ENCODE measurements around the gene BRICD5. TPM values are rescaled to one million over a fixed set of nuclear protein-coding genes. Genes with fewer than 3 reads are reported as not detected.

The BRICD5 gene
- total and polyA plus RNA-seq, 4 donors: 2.1 to 13.5 (median 9.3) TPM

DNA sequence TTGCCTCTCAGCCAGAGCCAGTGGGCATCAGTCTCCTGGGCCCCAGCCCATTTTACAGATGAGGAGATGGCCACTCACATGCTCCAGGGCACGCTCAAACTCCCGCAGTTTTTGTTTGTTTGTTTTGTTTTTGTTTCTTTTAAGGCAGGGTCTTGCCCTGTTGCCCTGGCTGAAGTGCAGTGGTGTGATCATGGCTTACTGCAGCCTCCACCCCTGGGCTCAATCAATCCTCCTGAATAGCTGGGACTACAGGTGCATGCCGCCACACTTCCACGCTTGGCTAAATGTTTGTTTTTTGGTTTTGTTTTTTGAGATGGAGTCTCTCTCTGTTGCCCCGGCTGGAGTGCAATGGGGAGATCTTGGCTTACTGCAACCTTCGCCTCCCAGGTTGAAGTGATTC lies 16.3 kb upstream of the BRICD5 start:
- Histone ChIP-seq H3K4me3 (no peak overlapping the region), H3K36me3 (ENCODE audit: control insufficient read depth in 4 of 4, insufficient read depth in 4 of 4, low read length in 4 of 4) (peaks cover 3 to 40% (median 16%) of the 10 kb centered on the region in 4 donors), H3K9me3 (ENCODE audit: control insufficient read depth in 4 of 4, insufficient read depth in 3 of 4, low read length in 3 of 4) (peaks cover 0 to 3% (median 0%) of the 10 kb centered on the region in 4 donors), H3K27ac (ENCODE audit: low read depth in 1 of 2, low read length in 1 of 2) (no peak overlapping the region), H3K9ac (ENCODE audit: insufficient read depth in 1 of 2, low read length in 2 of 2) (no peak overlapping the region), H3K4me1 (ENCODE audit: control insufficient read depth in 5 of 5, insufficient read depth in 5 of 5, low read length in 5 of 5) (peaks cover 0 to 10% (median 6%) of the 10 kb centered on the region in 5 donors), H3K27me3 (ENCODE audit: control insufficient read depth in 3 of 3, insufficient read depth in 3 of 3, low read length in 2 of 3) (no peaks in the 10 kb centered on the region)
- 91 to 95% methylated on average over 6 of the region's 6 CpGs for WGBS, 2 donors
- TF ChIP-seq CTCF (IDR thresholded peaks at IDR 0.05; ENCODE audit: control extremely low read depth, extremely low read depth): no peak
- ATAC-seq (ENCODE audit: insufficient read depth, low FRiP score): no peak
- DNase-seq: no peak

DNA sequence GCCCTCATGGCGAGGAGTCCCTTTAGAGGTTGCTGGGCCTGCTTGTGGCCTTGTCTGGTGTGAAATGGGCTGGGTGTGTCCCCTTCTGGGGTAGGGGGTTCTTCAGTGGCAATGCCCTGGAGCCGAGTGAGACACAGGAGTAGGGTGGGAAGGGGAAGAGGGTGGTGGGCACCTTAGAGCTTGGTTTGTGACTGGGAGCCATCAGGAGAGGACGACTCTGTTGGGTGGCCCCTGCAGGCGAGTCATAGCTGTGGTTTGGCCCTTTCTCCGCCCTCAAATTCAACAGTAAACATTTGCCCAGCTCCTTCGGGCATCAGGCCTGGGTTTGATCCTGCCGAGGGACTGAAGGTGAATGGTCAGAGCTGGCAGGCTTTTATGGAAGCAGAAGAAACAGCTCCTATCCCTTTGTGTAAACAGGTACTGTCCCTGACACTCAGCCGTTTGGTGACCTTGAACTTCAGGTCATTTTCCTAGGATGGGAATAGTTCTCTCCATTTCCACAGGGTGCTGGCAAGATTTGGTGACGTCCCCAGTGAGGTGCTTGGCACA lies 15.7 kb upstream of the BRICD5 start:
- Histone ChIP-seq H3K27me3 (ENCODE audit: control insufficient read depth in 3 of 3, insufficient read depth in 3 of 3, low read length in 2 of 3) (no peaks in the 10 kb centered on the region), H3K9ac (ENCODE audit: insufficient read depth in 1 of 2, low read length in 2 of 2) (no peak overlapping the region), H3K36me3 (ENCODE audit: control insufficient read depth in 4 of 4, insufficient read depth in 4 of 4, low read length in 4 of 4) (peaks cover 3 to 34% (median 14%) of the 10 kb centered on the region in 4 donors), H3K9me3 (ENCODE audit: control insufficient read depth in 4 of 4, insufficient read depth in 3 of 4, low read length in 3 of 4) (no peaks in the 10 kb centered on the region), H3K4me3 (no peak overlapping the region), H3K27ac (ENCODE audit: low read depth in 1 of 2, low read length in 1 of 2) (no peak overlapping the region), H3K4me1 (ENCODE audit: control insufficient read depth in 5 of 5, insufficient read depth in 5 of 5, low read length in 5 of 5) (peaks cover 0 to 10% (median 6%) of the 10 kb centered on the region in 5 donors)
- DNase-seq: no peak
- TF ChIP-seq CTCF (IDR thresholded peaks at IDR 0.05; ENCODE audit: control extremely low read depth, extremely low read depth): no peak
- WGBS, 2 donors: 62 to 73% methylated on average over 9 of the region's 9 CpGs
- ATAC-seq (ENCODE audit: insufficient read depth, low FRiP score): no peak

DNA sequence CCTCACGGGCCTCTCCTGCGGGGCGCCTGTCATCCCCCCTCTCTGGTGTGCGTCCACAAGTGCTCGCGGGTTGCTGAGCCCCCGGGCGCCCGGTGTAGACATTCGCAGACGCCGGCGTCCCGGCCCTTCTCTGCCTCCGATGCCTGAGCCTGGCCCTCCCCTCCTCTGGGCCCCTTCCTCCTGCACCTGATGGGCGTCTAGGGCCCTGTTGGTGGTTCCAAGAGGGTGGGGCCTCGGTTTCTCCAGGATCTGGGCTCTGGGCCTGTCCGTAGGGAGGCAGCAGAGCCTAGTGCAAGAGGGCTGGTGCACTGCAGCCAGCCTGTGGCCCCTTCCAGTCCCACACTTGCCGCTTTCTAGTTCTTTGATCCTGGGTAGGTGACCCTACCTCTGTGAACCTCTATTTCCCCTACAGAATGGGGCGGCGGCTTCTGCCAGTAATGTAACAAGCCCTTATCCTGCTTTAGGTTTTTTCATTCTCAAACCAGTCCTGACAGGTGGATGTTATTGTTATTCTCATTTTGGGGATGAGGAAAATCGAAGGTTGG lies 13.4 kb upstream of the BRICD5 start:
- H3K9me3 ChIP-seq (ENCODE audit: control insufficient read depth in 4 of 4, insufficient read depth in 3 of 4, low read length in 3 of 4): no peaks in the 10 kb centered on the region
- no peaks in the 10 kb centered on the region for H3K27me3 ChIP-seq (ENCODE audit: control insufficient read depth in 3 of 3, insufficient read depth in 3 of 3, low read length in 2 of 3)
- no peak for TF ChIP-seq CTCF (IDR thresholded peaks at IDR 0.05; ENCODE audit: control extremely low read depth, extremely low read depth)
- peaks cover 0 to 10% (median 6%) of the 10 kb centered on the region in 5 donors for H3K4me1 ChIP-seq (ENCODE audit: control insufficient read depth in 5 of 5, insufficient read depth in 5 of 5, low read length in 5 of 5)
- ATAC-seq (ENCODE audit: insufficient read depth, low FRiP score) (peak; percentile 7), DNase-seq (peak in 2 of 3 donors; percentile 34 to 36)
- WGBS, 2 donors: 4 to 15% methylated on average over 12 to 22 of the region's 22 CpGs
- peak overlapping the region; percentile 91 for H3K4me3 ChIP-seq
- peak overlapping the region; percentile 86 to 87 for H3K27ac ChIP-seq (ENCODE audit: low read depth in 1 of 2, low read length in 1 of 2)
- peaks cover 0 to 11% (median 4%) of the 10 kb centered on the region in 4 donors for H3K36me3 ChIP-seq (ENCODE audit: control insufficient read depth in 4 of 4, insufficient read depth in 4 of 4, low read length in 4 of 4)
- H3K9ac ChIP-seq (ENCODE audit: insufficient read depth in 1 of 2, low read length in 2 of 2): peak overlapping the region; percentile 23 to 55

Data from lung (tissue), 12 donors.